Nephron progenitor cell (in vitro differentiated cells): ENCODE measurements around the gene TMEM116.

ENCODE experiments used
- DNase-seq: peaks from one replicate; pipeline ENCODE4 v3.0.0; 2021
- H3K27ac Mint-ChIP-seq: 2 replicates; pipeline ENCODE4 v1.8.0; 2021; ENCODE audit warnings: mild to moderate bottlenecking, moderate library complexity, mixed read lengths
- H3K27me3 Mint-ChIP-seq: 2 replicates; pipeline ENCODE4 v1.8.0; 2021; ENCODE audit warnings: mild to moderate bottlenecking, low read depth, mixed read lengths; ENCODE audit not compliant: poor library complexity
- H3K36me3 Mint-ChIP-seq: 2 replicates; pipeline ENCODE4 v1.8.0; 2021; ENCODE audit warnings: low read depth, mixed read lengths
- H3K4me1 Mint-ChIP-seq: 2 replicates; pipeline ENCODE4 v1.8.0; 2021; ENCODE audit warnings: mixed read lengths
- H3K4me3 Mint-ChIP-seq: 2 replicates; pipeline ENCODE4 v1.8.0; 2021; ENCODE audit warnings: mild to moderate bottlenecking, moderate library complexity, mixed read lengths
- H3K9me3 Mint-ChIP-seq: 2 replicates; pipeline ENCODE4 v1.8.0; 2021; ENCODE audit warnings: mild to moderate bottlenecking, moderate library complexity, mixed read lengths
- CTCF ChIP-seq: fragments of 200-600 bp; sonication (generic); IDR thresholded peaks from 2 replicates; pipeline ENCODE4 v1.5.0; 2021; ENCODE audit warnings: antibody characterized with exemption

The TMEM116 gene

GRCh38 chr12:111932241-111932640 lies 80.7 kb downstream of the TMEM116 start:
- peaks cover 6% of the 10 kb centered on the region for H3K36me3 Mint-ChIP-seq
- H3K27ac Mint-ChIP-seq = no peak overlapping the region
- peaks cover 6% of the 10 kb centered on the region for H3K4me1 Mint-ChIP-seq
- no peak overlapping the region for H3K4me3 Mint-ChIP-seq
- no peak for TF ChIP-seq CTCF
- no peak for DNase-seq
- H3K9me3 Mint-ChIP-seq = no peaks in the 10 kb centered on the region
- no peaks in the 10 kb centered on the region for H3K27me3 Mint-ChIP-seq

- no peak for TF ChIP-seq CTCF
- Mint-ChIP-seq H3K27me3 (no peaks in the 10 kb centered on the region), H3K4me1 (peaks cover 6% of the 10 kb centered on the region), H3K36me3 (peaks cover 6% of the 10 kb centered on the region), H3K27ac (no peak overlapping the region), H3K4me3 (no peak overlapping the region), H3K9me3 (no peaks in the 10 kb centered on the region)
- DNase-seq = no peak
Measured at GRCh38 chr12:111927346-111927745, 85.6 kb downstream of the TMEM116 start.

- H3K27ac Mint-ChIP-seq = peak overlapping the region; percentile 47
- DNase-seq = no peak
- no peak overlapping the region for H3K4me3 Mint-ChIP-seq
- H3K4me1 Mint-ChIP-seq = peaks cover 6% of the 10 kb centered on the region
- no peak for TF ChIP-seq CTCF
- H3K9me3 Mint-ChIP-seq = no peaks in the 10 kb centered on the region
- H3K36me3 Mint-ChIP-seq = peaks cover 6% of the 10 kb centered on the region
- H3K27me3 Mint-ChIP-seq = no peaks in the 10 kb centered on the region
Measured at GRCh38 chr12:111926631-111927030, 86.3 kb downstream of the TMEM116 start.

- Mint-ChIP-seq H3K4me1 (peaks cover 6% of the 10 kb centered on the region), H3K4me3 (no peak overlapping the region), H3K9me3 (no peaks in the 10 kb centered on the region), H3K36me3 (no peaks in the 10 kb centered on the region), H3K27ac (no peak overlapping the region), H3K27me3 (no peaks in the 10 kb centered on the region)
- TF ChIP-seq CTCF = no peak
- DNase-seq = no peak
Measured at GRCh38 chr12:111925171-111925570, 87.8 kb downstream of the TMEM116 start.

GRCh38 chr12:111907740-111908139 lies 105.2 kb downstream of the TMEM116 start:
- H3K9me3 Mint-ChIP-seq = peaks cover 60% of the 10 kb centered on the region
- no peak overlapping the region for H3K4me3 Mint-ChIP-seq
- H3K27ac Mint-ChIP-seq = no peak overlapping the region
- no peaks in the 10 kb centered on the region for H3K27me3 Mint-ChIP-seq
- H3K36me3 Mint-ChIP-seq = peaks cover 65% of the 10 kb centered on the region
- no peak for DNase-seq
- no peak for TF ChIP-seq CTCF
- no peaks in the 10 kb centered on the region for H3K4me1 Mint-ChIP-seq

- no peaks in the 10 kb centered on the region for H3K4me1 Mint-ChIP-seq
- peaks cover 57% of the 10 kb centered on the region for H3K9me3 Mint-ChIP-seq
Measured at GRCh38 chr12:111905502-111905901, 107.5 kb downstream of the TMEM116 start.

More at GRCh38 chr12:111905502-111905901, 107.5 kb downstream of the TMEM116 start:
- Mint-ChIP-seq H3K27me3 (no peaks in the 10 kb centered on the region), H3K4me3 (no peak overlapping the region), H3K36me3 (peaks cover 75% of the 10 kb centered on the region), H3K27ac (no peak overlapping the region)
- no peak for DNase-seq
- TF ChIP-seq CTCF = no peak
